GM18907 (cell line): Measurements from ENCODE around the gene ARSD.
"Not testable (repeated sequence)": the region's sequence is repeated elsewhere in the genome, so short reads cannot be mapped to it uniquely, and the experiment has no call there.

ENCODE experiments used
- ATAC-seq: cut with Tn5 transposase; IDR thresholded peaks from one replicate; pipeline ENCODE4 v1.9.1; 2021; ENCODE audit warnings: mild to moderate bottlenecking, moderate library complexity; ENCODE audit not compliant: unreplicated experiment

Gene ARSD

GRCh38 chrX:2897690-2898623 lies 31.2 kb downstream of the ARSD start:
- peak; percentile 57 for ATAC-seq

GRCh38 chrX:2897311-2897689 lies 31.8 kb downstream of the ARSD start:
- no peak for ATAC-seq

- ATAC-seq = no peak
Observed at GRCh38 chrX:2894885-2895292, 34.2 kb downstream of the ARSD start.

GRCh38 chrX:2892816-2893215 lies 36.3 kb downstream of the ARSD start:
- ATAC-seq = no peak

- ATAC-seq = not testable (repeated sequence)
Observed at GRCh38 chrX:2890536-2891460, 38.3 kb downstream of the ARSD start.

GRCh38 chrX:2889706-2890490 lies 39.2 kb downstream of the ARSD start:
- not testable (repeated sequence) for ATAC-seq

- no peak for ATAC-seq
Observed at GRCh38 chrX:2889045-2889605, 40.0 kb downstream of the ARSD start.

GRCh38 chrX:2888309-2888708 lies 40.8 kb downstream of the ARSD start:
- no peak for ATAC-seq

GRCh38 chrX:2883770-2884169 lies 45.4 kb downstream of the ARSD start:
- ATAC-seq = no peak

GRCh38 chrX:2879670-2880069 lies 49.5 kb downstream of the ARSD start:
- no peak for ATAC-seq

GRCh38 chrX:2878563-2878962 lies 50.6 kb downstream of the ARSD start:
- ATAC-seq = no peak

GRCh38 chrX:2875798-2876399 lies 53.2 kb downstream of the ARSD start:
- ATAC-seq = no peak

- no peak for ATAC-seq
Observed at GRCh38 chrX:2875136-2875481, 54.0 kb downstream of the ARSD start.

GRCh38 chrX:2874222-2875135 lies 54.7 kb downstream of the ARSD start:
- no peak for ATAC-seq

GRCh38 chrX:2872671-2873277 lies 56.4 kb downstream of the ARSD start:
- ATAC-seq = no peak

- ATAC-seq = no peak
Observed at GRCh38 chrX:2871831-2872230, 57.3 kb downstream of the ARSD start.

- ATAC-seq = no peak
Observed at GRCh38 chrX:2870650-2871049, 58.5 kb downstream of the ARSD start.

- ATAC-seq = no peak
Observed at GRCh38 chrX:2867206-2867605, 61.9 kb downstream of the ARSD start.

- ATAC-seq = no peak
Observed at GRCh38 chrX:2863646-2864045, 65.5 kb downstream of the ARSD start.
